ENCODE results near the gene TCEANC2.

DNA sequence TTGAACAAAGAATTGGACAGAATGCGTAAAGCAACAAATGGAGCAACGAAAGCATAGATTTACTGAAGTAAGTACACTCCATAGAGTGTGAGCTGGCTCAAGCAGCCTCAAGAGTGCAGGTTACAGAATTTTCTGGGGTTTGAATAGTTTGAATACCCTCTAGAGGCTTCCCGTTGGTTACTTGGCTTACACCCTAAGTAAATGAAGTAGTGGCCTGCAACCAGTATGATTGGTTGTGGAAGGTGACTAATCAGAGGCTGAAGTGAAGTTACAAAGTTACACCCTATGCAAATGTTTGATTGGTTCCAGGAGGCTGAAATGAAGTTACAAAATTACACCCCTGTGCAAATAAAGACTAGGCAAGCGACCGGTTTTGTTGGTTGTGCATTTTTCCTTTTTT, 10.9 kb downstream of the TCEANC2 start:
- TF ChIP-seq, protein P1, sequence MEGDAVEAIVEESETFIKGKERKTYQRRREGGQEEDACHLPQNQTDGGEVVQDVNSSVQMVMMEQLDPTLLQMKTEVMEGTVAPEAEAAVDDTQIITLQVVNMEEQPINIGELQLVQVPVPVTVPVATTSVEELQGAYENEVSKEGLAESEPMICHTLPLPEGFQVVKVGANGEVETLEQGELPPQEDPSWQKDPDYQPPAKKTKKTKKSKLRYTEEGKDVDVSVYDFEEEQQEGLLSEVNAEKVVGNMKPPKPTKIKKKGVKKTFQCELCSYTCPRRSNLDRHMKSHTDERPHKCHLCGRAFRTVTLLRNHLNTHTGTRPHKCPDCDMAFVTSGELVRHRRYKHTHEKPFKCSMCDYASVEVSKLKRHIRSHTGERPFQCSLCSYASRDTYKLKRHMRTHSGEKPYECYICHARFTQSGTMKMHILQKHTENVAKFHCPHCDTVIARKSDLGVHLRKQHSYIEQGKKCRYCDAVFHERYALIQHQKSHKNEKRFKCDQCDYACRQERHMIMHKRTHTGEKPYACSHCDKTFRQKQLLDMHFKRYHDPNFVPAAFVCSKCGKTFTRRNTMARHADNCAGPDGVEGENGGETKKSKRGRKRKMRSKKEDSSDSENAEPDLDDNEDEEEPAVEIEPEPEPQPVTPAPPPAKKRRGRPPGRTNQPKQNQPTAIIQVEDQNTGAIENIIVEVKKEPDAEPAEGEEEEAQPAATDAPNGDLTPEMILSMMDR (IDR thresholded peaks at IDR 0.05), result no peak
- TF ChIP-seq POLR2AphosphoS5 (IDR thresholded peaks at IDR 0.05), result no peak
